ENCODE measurements around the gene XYLT2.

GRCh38 chr17:50371526-50371925 lies 25.6 kb downstream of the XYLT2 start:
- TF ChIP-seq CTCF (IDR thresholded peaks at IDR 0.05): no peak
- TF ChIP-seq REST (IDR thresholded peaks at IDR 0.05; ENCODE audit: insufficient read depth in 1 of 2, low read depth in 2 of 2, low read length in 1 of 2): no peak
- TF ChIP-seq POLR2AphosphoS5 (IDR thresholded peaks at IDR 0.05; ENCODE audit: low read depth, low read length): no peak

All from Panc1 (cell line).